ENCODE data around the gene SORBS2.

DNA sequence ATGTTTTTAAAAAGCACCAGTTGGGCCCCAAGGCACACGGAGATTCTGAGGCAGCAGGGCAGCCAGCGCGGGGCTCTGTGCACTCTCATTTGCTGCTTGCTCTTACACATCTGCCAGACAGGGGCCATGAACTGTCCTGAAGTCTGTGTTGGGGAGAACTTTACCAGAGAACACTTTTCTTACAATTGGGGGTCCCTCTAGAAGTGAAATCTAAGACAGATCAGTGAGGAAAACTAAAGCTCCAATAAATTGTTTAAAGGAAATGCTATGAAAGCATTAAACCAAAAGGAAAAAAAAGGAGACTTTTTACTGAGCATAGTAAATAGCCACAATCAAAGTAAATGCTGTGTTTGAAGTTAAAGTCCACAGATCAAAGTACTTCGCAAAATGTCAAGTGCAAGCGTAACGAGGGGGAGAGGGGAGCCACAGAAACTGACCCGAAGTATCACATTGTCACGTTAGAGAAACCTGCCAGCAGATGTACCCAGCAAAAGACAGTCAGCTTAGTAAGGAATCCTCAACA, 37.8 kb downstream of the SORBS2 start:
- TF ChIP-seq, protein P1, sequence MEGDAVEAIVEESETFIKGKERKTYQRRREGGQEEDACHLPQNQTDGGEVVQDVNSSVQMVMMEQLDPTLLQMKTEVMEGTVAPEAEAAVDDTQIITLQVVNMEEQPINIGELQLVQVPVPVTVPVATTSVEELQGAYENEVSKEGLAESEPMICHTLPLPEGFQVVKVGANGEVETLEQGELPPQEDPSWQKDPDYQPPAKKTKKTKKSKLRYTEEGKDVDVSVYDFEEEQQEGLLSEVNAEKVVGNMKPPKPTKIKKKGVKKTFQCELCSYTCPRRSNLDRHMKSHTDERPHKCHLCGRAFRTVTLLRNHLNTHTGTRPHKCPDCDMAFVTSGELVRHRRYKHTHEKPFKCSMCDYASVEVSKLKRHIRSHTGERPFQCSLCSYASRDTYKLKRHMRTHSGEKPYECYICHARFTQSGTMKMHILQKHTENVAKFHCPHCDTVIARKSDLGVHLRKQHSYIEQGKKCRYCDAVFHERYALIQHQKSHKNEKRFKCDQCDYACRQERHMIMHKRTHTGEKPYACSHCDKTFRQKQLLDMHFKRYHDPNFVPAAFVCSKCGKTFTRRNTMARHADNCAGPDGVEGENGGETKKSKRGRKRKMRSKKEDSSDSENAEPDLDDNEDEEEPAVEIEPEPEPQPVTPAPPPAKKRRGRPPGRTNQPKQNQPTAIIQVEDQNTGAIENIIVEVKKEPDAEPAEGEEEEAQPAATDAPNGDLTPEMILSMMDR (IDR thresholded peaks at IDR 0.05; ENCODE audit: low read depth, low read length): no peak
- TF ChIP-seq POLR2A (IDR thresholded peaks at IDR 0.05; ENCODE audit: extremely low read depth, insufficient read length): no peak

Data from NB4 (cell line).